Left lung (tissue), 10 donors: ENCODE measurements around the gene ZNF587. TPM values are rescaled to one million over a fixed set of nuclear protein-coding genes. Genes with fewer than 3 reads are reported as not detected.
"Not testable (repeated sequence)": the region's sequence is repeated elsewhere in the genome, so short reads cannot be mapped to it uniquely, and the experiment has no call there.

Experiments
- ATAC-seq: fragments of 200-7000 bp; cut with Tn5 transposase; one replicate; pipeline ENCODE4 v1.9.1; 2020; ENCODE audit warnings: moderate library complexity
- DNase-seq, 4 donors: peaks; one replicate each; pipeline ENCODE4 v3.0.0-alpha.2; 2013 to 2020
- H3K27ac ChIP-seq, 2 donors: fragments of 200-600 bp; sonication (generic) in 1 of 2; one replicate each; pipeline versions ENCODE4 v1.5.0 to v1.8.0; 2020 to 2021
- H3K27me3 ChIP-seq, 2 donors: fragments of 200-600 bp; sonication (generic) in 1 of 2; one replicate each; pipeline versions ENCODE4 v1.5.0 to v1.8.0; 2020 to 2021
- H3K36me3 ChIP-seq, 2 donors: fragments of 200-600 bp; sonication (generic) in 1 of 2; one replicate each; pipeline versions ENCODE4 v1.5.0 to v1.8.0; 2020 to 2021
- H3K4me1 ChIP-seq, 2 donors: fragments of 200-600 bp; one replicate each; pipeline ENCODE4 v1.8.0; 2021
- H3K4me3 ChIP-seq, 2 donors: fragments of 200-600 bp; sonication (generic) in 1 of 2; one replicate each; pipeline versions ENCODE4 v1.5.0 to v1.8.0; 2020 to 2021; ENCODE audit warnings: mild to moderate bottlenecking in 1 of 2
- H3K9me3 ChIP-seq, 2 donors: fragments of 200-600 bp; sonication (generic) in 1 of 2; one replicate each; pipeline versions ENCODE4 v1.5.0 to v1.8.0; 2020 to 2021
- CTCF ChIP-seq, 2 donors: fragments of 200-600 bp; sonication (generic) in 1 of 2; IDR thresholded peaks; one replicate each; pipeline versions ENCODE4 v1.5.0 to v1.8.0; 2021; ENCODE audit warnings: antibody characterized with exemption in 2 of 2
- intact Hi-C, 2 donors: fragments of 100-400 bp; cut with DNase I; formaldehyde crosslinking; loops; one replicate each; pipeline versions ENCODE4 v1.11.2 to v1.14.2; 2022
- polyA plus RNA-seq, 6 donors: library from polyadenylated mRNA; unstranded; fragments of 120-200 nt; gene quantifications; one replicate each; pipeline ENCODE4 v1.2.1, GENCODE V29; 2013; ENCODE audit not compliant: insufficient read length in 6 of 6
- total RNA-seq, 2 donors: library from RNA; stranded (reverse); fragmentation: NEBNext Ultra II Directional; extraction: Animal tissue kit (Norgen Biotek cat#: 25700); gene quantifications; one replicate each; pipeline ENCODE4 v1.2.1, GENCODE V29; 2021
- donor health status: DM: no; HTN: yes; CAD: no.
- donor health status: DM: no; HTN: no; CAD: no.

Gene ZNF587
- total and polyA plus RNA-seq, 8 donors = 31.4 to 38.8 (median 35.7) TPM

GRCh38 chr19:57888560-57889231 is 39.0 kb downstream of the ZNF587 start, which contains the start of gene ZNF814:
TSS of gene ZNF814 (minus strand) at chr19:57889037. CDS start at chr19:57888802, 235 bp downstream.
- ATAC-seq = peak; percentile 95
- peak within 1 kb of the TSS; percentile 63 to 69 for H3K4me3 ChIP-seq
- peak within 1 kb of the TSS; percentile 56 to 73 for H3K27ac ChIP-seq
- intact Hi-C loops = no loop called here
- TF ChIP-seq CTCF (IDR thresholded peaks at IDR 0.05) = peak in 1 of 2 donors; percentile 29
- H3K9me3 ChIP-seq = peaks cover 0 to 25% of the 10 kb centered on the region in 2 donors
- H3K27me3 ChIP-seq = no peaks in the 10 kb centered on the region
- H3K36me3 ChIP-seq = peaks cover 0 to 31% of the 10 kb centered on the region in 2 donors
- H3K4me1 ChIP-seq = peaks cover 0 to 12% of the 10 kb centered on the region in 2 donors
- DNase-seq = peak; percentile 76 to 88 (median 80)

- H3K4me1 ChIP-seq = peaks cover 0 to 12% of the 10 kb centered on the region in 2 donors
- DNase-seq, intact Hi-C loops, H3K27me3 ChIP-seq, H3K27ac ChIP-seq, H3K4me3 ChIP-seq, ATAC-seq, H3K9me3 ChIP-seq: not testable (repeated sequence)
- peaks cover 0 to 11% of the 10 kb centered on the region in 2 donors for H3K36me3 ChIP-seq
Observed at GRCh38 chr19:57890706-57891105, 41.0 kb downstream of the ZNF587 start.

GRCh38 chr19:57900311-57900710 is 50.7 kb downstream of the ZNF587 start:
- TF ChIP-seq CTCF (IDR thresholded peaks at IDR 0.05) = no peak
- Histone ChIP-seq H3K4me1 (peaks cover 0 to 5% of the 10 kb centered on the region in 2 donors), H3K4me3 (no peak overlapping the region), H3K27ac (no peak overlapping the region), H3K36me3 (peaks cover 0 to 5% of the 10 kb centered on the region in 2 donors), H3K27me3 (no peaks in the 10 kb centered on the region), H3K9me3 (no peaks in the 10 kb centered on the region)
- ATAC-seq = no peak
- no peak for DNase-seq
- intact Hi-C loops = no loop called here

- Histone ChIP-seq H3K9me3 (no peaks in the 10 kb centered on the region), H3K27ac (no peak overlapping the region), H3K27me3 (no peaks in the 10 kb centered on the region), H3K4me3 (no peak overlapping the region), H3K4me1 (peaks cover 0 to 5% of the 10 kb centered on the region in 2 donors), H3K36me3 (peaks cover 0 to 29% of the 10 kb centered on the region in 2 donors)
- no peak for ATAC-seq
- TF ChIP-seq CTCF (IDR thresholded peaks at IDR 0.05) = no peak
- no peak for DNase-seq
- intact Hi-C loops = no loop called here
Observed at GRCh38 chr19:57903618-57904184, 54.0 kb downstream of the ZNF587 start.

- peaks cover 0 to 39% of the 10 kb centered on the region in 2 donors for H3K36me3 ChIP-seq
- no peak for ATAC-seq
- no peaks in the 10 kb centered on the region for H3K27me3 ChIP-seq
- intact Hi-C loops = no loop called here
- no peak for DNase-seq
- H3K4me1 ChIP-seq = peaks cover 0 to 5% of the 10 kb centered on the region in 2 donors
- no peak overlapping the region for H3K4me3 ChIP-seq
- no peak for TF ChIP-seq CTCF (IDR thresholded peaks at IDR 0.05)
- no peak overlapping the region for H3K27ac ChIP-seq
- H3K9me3 ChIP-seq = no peaks in the 10 kb centered on the region
Observed at GRCh38 chr19:57905258-57905657, 55.6 kb downstream of the ZNF587 start.
